GM21367 (cell line): Measurements from ENCODE around the gene DHX30.
"Not testable (repeated sequence)": the region's sequence is repeated elsewhere in the genome, so short reads cannot be mapped to it uniquely, and the experiment has no call there.

Experiments
- ATAC-seq: cut with Tn5 transposase; IDR thresholded peaks from one replicate; pipeline ENCODE4 v1.9.1; 2021; ENCODE audit not compliant: unreplicated experiment

The DHX30 gene

DNA sequence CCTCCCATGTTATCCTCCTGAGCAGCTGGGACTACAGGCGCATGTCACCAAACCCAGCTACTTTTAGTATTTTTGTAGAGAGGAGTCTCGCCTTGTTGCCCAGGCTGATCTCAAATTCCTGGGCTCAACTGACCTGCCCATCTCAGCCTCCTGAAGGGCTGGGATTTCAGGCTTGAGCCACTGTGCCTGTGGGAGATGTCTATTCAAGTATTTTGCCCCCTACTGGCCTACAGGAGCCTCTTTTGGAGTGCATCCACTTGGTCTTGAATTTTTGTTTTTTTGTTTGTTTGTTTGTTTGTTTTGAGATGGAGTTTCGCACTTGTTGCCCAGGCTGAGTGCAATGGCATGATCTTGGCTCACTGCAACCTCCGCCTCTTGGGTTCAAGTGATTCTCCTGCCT is 3.2 kb upstream of the DHX30 start:
- ATAC-seq = no peak

DNA sequence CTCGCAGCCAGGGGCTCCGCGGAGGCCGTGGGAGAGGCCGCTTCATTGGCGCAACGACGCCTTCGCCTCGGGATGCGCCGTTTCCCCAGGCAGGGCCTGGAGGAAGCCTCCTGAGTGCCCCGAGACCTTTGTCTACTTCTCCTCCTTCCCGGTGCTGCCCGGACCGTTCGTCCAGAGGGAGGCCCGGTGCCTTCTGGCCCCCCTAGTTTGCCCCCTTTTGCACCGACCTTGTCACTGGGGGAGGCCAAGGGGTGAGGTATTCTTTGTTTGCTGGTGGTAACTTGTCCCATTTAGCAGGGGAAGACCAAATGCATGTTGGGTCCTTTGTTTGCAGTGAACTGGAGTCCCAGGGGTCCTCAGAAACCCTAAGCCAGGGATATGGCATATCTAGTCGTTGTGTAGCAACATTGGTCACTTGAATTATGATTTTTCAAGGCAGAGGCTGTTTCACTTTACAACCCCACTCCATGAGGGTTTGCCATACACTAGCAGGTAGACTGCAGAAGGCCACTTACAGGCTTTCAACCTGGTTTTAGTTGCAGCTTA is 615 bp downstream of the DHX30 start:
- no peak for ATAC-seq

DNA sequence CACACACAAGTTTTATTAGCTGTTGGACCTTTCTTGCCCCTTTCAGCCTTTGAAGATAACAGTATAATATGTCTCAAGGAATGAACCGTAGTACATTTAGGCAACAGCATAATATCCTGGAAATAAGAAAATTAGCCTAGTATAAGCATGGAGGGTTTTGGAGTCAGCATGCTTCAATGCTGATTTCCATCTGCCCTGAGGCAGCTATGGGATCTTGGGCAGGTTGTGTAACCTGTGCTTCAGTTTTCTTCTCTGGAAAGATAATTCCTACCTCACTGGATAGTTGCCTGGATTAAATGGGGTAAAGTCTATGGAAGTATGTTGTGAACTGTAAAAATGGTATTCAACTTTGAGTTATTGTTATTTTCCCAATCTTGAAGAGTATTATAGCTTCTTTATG is 1.6 kb downstream of the DHX30 start:
- no peak for ATAC-seq

DNA sequence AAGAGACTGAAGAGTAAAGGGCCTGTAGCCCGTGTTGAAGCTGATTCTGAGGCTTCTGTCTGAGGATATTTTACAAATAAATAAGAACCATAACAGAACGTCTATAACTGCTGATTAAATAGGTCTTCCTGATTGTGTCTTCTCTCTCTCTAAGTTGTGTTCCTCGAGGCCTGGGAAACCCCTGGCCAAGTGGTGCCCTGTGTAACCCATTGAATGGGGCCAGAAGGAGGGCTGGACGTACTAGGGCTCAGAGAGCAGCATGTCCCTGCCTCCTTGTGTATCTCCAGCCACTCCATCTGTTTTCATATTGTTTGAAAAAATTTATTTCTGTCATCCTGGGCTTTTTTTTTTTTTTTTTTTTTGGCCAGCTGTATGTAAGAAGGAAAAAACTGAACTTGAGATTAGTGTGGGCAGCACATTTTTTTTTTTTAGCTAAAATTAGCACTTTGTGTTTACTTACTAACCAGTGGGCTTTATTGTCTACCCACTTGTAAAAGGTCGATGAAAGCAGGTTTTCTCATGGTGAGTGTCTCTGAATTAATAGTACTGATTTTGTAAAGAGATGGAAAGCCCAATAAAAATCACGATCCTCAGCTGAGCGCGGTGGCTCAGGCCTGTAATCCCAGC is 10.7 kb downstream of the DHX30 start:
- ATAC-seq = no peak

DNA sequence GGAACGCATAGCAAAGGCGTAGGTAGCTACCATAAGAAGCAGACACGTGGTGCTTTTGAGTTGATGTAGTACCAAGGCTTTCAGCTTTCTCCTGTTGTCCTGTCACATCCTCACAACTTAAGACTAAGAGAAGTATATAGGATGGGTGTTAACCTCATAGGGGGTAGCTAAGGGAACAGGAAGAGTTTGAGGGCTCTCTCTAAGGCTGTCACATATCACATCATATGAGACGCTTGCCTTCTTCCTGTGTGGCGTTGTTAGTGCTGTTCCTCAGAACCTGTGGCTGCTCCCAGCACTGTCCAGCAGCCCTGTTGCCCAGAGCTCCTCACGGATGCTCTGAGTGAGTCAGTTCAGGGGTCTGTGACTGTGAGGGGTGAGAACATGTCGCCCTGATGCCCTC is 14.7 kb downstream of the DHX30 start:
- ATAC-seq = no peak

DNA sequence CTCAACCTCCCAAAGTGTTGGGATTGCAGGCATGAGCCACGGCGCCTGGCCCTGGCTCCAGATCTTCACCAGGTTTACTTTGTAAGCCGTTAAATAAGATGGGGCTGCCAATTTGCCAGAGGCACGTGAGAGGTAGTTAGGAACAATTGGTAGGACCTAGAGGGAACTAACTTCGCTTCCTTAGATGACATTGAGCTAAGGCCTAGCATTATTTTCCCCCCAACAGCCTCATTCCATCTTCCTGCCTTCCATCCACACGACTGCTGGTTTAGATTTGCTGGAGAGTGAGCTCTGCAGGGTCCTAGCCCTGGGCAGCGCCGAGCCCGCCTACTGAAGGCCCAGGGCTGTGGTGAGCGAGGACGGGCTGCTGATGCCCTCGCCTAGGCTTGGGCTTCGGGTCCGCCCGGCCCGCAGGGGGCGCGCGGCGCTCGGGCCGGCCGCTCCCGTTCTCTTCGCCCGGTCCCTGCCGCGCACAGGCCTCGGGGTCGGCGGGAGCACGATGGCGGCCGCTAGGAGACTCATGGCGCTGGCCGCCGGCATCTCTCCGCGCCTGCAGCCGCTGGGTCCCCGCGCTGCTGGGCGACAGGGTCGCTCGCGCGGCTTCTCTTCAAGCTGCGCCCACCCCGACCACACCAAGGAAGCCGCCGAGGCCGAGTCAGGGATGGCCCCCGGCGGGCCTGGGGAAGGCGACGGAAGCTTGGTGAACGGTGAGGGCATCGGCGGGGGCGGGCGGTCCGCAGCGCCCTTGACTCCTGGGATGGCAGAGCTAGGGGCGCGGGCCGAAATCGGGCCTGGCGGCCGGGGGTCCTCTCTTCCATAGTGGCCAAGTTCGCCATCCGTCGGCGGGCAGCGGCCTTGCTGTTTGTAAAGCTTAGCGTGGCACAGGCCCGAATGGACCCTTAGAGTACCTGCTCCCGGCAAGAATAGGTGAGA is 21.9 kb downstream of the DHX30 start:
- peak; percentile 97 for ATAC-seq

DNA sequence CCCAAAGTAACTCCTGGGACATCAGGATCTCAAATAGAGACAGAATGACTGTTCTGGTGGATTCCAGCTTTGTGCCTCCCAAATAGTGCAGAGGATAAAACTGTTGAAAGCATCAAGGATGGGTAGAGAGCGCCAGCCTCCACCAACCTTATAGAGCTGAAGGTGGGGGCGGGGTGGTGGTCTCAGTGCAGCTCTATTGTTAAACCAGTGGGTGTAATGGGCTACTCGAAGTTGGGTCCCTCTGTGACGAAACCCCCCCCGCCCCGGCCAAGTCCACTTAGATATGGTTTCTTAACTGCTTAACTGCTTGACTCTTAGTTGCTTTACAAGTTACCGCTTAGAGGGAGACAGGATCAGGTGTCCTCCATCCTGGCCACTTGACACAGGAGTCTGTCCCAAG is 22.7 kb downstream of the DHX30 start:
- ATAC-seq = no peak

DNA sequence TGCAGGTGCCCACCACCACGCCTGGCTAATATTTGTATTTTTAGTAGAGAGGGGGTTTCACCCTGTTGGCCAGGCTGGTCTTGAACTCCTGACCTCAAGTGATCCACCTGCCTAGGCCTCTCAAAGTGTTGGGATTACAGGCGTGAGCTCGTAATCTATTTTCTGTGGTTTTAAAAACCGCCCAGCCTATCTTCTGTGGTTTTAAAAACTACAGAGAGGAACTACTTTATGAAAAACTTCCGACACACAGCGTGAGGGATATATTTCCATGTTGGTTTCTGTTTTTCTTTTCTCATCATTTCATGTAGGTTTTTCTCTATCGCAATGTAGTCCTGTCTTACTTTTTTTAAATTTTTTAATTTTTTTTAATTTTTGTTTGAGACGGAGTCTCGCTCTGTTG is 26.5 kb downstream of the DHX30 start:
- not testable (repeated sequence) for ATAC-seq

DNA sequence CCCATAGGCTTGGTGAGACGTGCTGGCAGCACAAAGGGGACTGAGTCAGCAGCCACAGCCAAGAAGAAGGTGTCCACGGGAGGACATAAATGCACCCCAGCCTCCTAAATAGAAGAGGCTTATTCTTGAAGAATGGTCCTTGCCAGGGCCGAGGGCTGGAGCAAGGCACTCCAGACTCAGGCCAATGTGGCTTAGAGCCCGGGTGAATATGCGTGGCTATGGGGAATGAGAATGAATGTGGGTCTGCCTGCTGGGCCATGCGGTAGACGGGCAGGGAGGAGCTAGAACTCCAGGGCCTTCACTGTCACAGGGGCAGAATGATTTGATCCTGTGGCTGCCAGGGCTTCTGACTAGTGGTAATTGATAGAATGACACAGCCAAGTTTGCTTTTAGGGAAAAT is 34.0 kb downstream of the DHX30 start:
- ATAC-seq = no peak

DNA sequence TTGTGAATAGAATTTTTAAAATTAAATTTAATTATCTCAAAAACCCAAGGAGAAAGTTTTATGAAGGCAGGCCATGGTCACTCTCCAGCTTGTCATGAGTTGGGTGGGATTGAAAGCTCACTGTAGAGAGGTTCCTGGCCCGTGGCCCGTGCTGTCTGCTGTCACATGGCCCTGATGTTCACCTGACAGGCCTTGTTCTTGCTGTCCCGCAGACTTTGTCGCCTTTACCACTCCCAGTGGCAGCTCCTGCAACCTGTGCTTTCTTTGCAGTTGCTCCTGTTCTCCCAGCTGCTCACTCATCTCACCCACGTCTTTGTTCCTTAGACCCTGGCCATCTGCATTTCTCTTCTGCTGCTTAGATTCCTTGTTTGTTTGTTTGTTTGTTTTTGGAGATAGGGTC is 35.6 kb downstream of the DHX30 start:
- no peak for ATAC-seq

DNA sequence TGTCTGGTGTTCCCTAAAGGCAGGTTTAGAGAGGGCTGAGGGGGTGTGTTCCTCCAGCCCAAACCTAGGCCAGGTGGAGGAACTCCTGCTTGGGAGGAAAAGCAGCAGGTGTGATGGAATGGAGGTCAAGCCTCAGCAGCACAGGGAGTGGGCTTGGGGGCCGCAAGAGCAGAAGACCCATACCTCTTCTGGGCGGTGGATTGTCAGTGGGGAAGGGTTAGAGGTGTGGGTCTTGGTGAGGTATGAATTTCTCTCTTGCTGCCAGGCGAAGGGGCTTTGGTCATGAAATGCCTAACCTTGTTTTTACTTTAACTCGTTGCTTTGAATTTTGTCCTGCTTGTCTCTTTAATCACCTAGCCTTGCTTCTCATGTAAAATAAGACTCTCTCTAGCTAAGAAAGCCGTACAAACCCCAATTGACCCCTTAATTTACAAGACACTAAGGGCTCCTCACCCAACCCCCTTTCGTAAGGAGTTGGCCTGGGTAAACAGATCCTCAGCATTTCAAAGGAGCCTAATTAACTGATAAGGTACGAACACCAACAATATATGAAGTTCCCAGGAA is 38.9 kb downstream of the DHX30 start:
- no peak for ATAC-seq

DNA sequence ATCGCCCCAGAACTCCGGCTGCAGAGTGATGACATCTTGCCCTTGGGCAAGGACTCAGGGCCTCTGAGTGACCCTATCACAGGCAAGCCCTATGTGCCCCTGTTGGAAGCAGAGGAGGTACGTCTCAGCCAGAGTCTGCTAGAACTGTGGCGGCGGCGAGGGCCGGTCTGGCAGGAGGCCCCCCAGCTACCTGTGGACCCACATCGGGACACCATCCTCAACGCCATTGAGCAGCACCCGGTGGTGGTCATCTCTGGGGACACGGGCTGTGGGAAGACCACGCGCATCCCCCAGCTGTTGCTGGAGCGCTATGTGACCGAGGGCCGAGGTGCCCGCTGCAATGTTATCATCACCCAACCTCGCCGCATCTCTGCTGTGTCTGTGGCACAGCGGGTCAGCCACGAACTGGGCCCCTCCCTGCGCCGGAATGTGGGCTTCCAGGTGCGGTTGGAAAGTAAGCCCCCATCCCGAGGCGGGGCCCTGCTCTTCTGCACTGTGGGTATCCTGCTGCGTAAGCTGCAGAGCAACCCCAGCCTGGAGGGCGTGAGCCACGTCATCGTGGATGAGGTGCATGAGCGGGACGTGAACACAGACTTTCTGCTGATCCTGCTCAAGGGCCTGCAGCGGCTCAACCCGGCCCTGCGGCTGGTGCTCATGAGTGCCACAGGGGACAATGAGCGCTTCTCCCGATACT is 43.4 kb downstream of the DHX30 start:
- ATAC-seq = no peak

DNA sequence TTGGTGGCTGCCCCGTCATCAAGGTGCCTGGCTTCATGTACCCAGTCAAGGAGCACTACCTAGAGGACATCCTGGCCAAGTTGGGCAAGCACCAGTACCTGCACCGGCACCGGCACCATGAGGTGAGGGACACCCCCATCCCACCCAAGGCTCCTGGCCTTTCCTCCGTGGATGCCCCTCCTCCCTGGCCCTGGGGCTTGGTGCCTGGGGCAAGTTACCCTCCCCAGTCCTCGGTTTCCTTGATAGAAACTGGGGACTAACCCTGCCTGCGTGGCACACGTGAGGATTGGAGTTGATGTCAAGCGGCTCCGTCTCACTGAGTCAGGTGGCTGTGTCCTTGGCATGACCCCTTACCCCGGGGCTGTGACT is 43.9 kb downstream of the DHX30 start:
- ATAC-seq = no peak

DNA sequence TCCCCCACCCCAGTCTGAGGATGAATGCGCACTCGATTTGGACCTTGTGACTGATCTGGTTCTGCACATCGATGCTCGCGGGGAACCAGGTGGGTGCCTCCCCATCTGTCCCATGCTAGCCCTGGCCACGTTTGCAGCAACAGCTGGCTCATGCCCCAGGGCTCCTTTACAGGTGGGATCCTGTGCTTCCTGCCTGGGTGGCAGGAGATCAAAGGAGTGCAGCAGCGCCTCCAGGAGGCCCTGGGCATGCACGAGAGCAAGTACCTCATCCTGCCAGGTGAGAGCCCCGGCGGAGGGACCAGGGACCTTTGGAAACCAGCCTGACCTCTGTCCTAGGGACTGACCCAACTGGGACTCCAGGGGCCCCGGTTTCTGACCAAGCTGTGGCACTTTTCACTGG is 44.3 kb downstream of the DHX30 start:
- no peak for ATAC-seq

DNA sequence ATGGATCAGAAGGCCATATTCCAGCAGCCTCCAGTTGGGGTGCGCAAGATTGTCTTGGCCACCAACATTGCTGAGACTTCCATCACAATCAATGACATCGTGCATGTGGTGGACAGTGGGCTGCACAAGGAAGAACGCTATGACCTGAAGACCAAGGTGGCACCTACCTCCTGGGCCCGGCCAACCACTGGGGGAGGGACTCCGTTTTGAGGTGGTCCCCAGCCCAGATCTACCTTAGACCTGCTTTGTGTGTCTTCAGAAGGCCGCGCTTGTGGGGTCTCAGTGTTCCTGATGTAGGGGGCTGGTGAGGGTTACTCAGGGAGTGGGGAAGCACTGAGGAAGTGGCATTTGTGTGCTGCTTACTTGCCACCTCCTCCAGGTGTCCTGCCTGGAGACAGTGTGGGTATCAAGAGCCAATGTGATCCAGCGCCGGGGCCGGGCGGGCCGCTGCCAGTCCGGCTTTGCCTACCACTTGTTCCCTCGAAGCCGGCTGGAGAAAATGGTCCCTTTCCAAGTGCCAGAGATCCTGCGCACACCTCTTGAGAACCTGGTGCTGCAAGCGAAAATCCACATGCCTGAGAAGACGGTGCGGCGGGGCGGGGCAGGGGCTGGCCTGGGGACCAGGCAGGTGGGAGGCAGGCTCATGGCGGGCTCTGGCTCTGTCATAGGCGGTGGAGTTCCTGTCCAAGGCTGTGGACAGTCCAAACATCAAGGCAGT is 45.0 kb downstream of the DHX30 start:
- ATAC-seq = no peak

DNA sequence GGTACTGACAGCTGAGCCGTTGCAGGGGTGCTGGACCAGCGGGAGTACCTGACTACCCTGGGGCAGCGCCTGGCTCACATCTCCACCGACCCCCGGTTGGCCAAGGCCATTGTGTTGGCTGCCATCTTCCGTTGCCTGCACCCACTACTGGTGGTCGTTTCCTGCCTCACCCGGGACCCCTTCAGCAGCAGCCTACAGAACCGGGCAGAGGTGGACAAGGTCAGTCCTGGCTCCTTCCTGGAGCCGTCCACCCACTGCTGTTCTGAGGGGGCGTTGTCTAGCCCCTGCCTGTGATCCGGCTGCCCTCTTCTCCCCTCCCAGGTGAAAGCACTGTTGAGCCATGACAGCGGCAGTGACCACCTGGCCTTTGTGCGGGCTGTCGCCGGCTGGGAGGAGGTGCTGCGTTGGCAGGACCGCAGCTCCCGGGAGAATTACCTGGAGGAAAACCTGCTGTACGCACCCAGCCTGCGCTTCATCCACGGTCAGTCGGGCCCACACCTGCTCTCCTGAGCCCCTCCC is 45.7 kb downstream of the DHX30 start:
- no peak for ATAC-seq

DNA sequence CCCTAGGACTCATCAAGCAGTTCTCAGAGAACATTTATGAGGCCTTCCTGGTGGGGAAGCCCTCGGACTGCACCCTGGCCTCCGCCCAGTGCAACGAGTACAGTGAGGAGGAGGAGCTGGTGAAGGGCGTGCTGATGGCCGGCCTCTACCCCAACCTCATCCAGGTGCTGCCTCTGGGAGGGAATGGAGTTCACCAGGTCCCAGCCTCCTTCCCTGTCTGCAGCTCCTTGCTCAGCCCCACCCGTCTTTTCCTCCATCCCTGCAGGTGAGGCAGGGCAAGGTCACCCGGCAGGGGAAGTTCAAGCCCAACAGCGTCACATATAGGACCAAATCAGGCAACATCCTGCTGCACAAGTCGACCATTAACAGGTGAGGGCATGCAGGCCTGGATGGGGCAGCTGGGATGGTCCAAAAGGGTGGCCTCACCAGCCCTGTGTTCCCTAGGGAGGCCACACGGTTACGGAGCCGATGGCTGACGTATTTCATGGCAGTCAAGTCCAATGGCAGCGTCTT is 46.3 kb downstream of the DHX30 start:
- ATAC-seq = no peak

DNA sequence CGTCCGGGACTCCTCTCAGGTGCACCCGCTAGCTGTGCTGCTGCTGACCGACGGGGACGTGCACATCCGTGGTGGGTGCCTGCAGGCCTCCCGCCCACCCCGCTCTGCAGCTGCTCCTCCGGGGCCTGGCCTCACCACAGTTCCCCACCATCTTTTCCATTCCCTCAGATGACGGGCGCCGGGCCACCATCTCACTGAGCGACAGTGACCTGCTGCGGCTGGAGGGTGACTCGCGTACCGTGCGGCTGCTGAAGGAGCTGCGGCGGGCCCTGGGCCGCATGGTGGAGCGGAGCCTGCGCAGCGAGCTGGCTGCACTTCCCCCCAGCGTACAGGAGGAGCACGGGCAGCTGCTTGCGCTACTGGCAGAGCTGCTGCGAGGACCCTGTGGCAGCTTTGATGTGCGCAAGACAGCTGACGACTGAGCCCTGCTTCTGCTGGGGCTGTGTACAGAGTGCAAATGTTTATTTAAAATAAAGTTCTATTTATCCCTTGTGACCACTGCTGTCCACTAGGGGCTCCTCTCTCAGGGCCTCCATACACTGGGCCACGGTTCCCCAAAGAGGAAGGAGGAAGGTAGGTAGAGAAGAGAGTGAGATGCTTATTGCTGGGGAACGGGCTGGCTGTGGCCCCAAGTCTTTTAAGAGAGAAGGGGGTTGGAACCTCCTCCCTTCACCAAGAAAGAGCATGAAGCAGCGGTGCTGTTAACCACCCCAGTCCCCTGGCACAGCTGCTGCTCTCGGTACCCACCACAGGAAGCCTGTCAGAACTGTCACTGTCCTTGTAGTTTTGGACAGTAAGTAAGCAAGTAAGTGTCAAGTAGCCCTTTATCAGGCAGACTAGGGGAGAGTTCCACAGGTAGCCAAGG is 47.0 kb downstream of the DHX30 start:
- ATAC-seq = no peak
